ENCODE measurements around the gene HMBS. TPM values are rescaled to one million over a fixed set of nuclear protein-coding genes. Genes with fewer than 3 reads are reported as not detected.

Gene HMBS
- total and polyA plus RNA-seq, 2 experiments from 2014 or later: 101 to 107 TPM

- ATAC-seq (peak; percentile 89), DNase-seq (ENCODE audit: low spot score) (peak; percentile 100)
- Histone ChIP-seq H3K4me1 (ENCODE audit: insufficient read depth) (peaks cover 14% of the 10 kb centered on the region), H3K27ac (ENCODE audit: low read depth) (peak within 1 kb of the TSS; percentile 92), H4K20me1 (replicated peaks; ENCODE audit: insufficient read depth) (peaks cover 25% of the 10 kb centered on the region), H3K4me3 (peak within 1 kb of the TSS; percentile 96), H3K36me3 (ENCODE audit: insufficient read depth) (peaks cover 32% of the 10 kb centered on the region), H3K27me3 (ENCODE audit: insufficient read depth) (no peaks in the 10 kb centered on the region), H3K79me2 (replicated peaks; ENCODE audit: insufficient read depth) (peaks cover 43% of the 10 kb centered on the region), H3F3A (replicated peaks; ENCODE audit: low read depth) (peaks cover 16% of the 10 kb centered on the region), H2AFZ (peak within 1 kb of the TSS; percentile 92), H3K4me2 (peak within 1 kb of the TSS; percentile 93), H3K9me2 (ENCODE audit: insufficient read depth) (0 out of 2 replicates have a peak, but pooled peaks cover 4% of the 10 kb centered on the region)
- Mint-ChIP-seq H3K4me3 (peak within 1 kb of the TSS; percentile 90), H3K36me3 (ENCODE audit: low read depth) (peaks cover 48% of the 10 kb centered on the region), H3K9me3 (peaks cover 7% of the 10 kb centered on the region; the same call in 1 of the 3 replicates), H3K4me1 (peaks cover 14% of the 10 kb centered on the region), H3K27ac (peak within 1 kb of the TSS; percentile 98), H3K27me3 (ENCODE audit: insufficient read depth, low read depth, poor library complexity) (peaks cover 13% of the 10 kb centered on the region)
- no peak for TF ChIP-seq REST (IDR thresholded peaks at IDR 0.05; ENCODE audit: unreplicated experiment)
- no peak for TF ChIP-seq ZNF114 (CRISPR knock-in tag; IDR thresholded peaks at IDR 0.05)
- no peak for TF ChIP-seq STAT1 (IDR thresholded peaks at IDR 0.05; ENCODE audit: unreplicated experiment)
- no peak for TF ChIP-seq JUNB (IDR thresholded peaks at IDR 0.05; ENCODE audit: unreplicated experiment)
- TF ChIP-seq ETS1 (IDR thresholded peaks at IDR 0.05): 0 out of 2 replicates have a peak, but pooled peaks have one; percentile 16
- TF ChIP-seq CREB1 (CRISPR knock-in tag; IDR thresholded peaks at IDR 0.05; ENCODE audit: low read depth): peak; percentile 90
- TF ChIP-seq NANOG (IDR thresholded peaks at IDR 0.05; ENCODE audit: borderline replicate concordance): no peak
- TF ChIP-seq ZNF331 (CRISPR knock-in tag; IDR thresholded peaks at IDR 0.05; ENCODE audit: low read depth): no peak
- TF ChIP-seq POLR2AphosphoS5 (IDR thresholded peaks at IDR 0.05; ENCODE audit: low read depth): peak; percentile 59
- TF ChIP-seq EZH2phosphoT487 (IDR thresholded peaks at IDR 0.05; ENCODE audit: unreplicated experiment): no peak
- no peak for TF ChIP-seq ZNF462 (CRISPR knock-in tag; IDR thresholded peaks at IDR 0.05)
- no peak for TF ChIP-seq EZH2 (IDR thresholded peaks at IDR 0.05; ENCODE audit: low read depth, unreplicated experiment)
- peak; percentile 22 to 43; a peak in 3 of 4 replicates for TF ChIP-seq CTCF (conservative IDR thresholded peaks at IDR 0.05; ENCODE audit: low read depth in 2 of 2)
Measured at GRCh38 chr11:119057000-119057769, 27.5 kb upstream of the HMBS start, which contains the start of gene HYOU1. HYOU1 (minus strand) TSS chr11:119057205; CDS start chr11:119056160, 1,045 bp downstream.

All from GM23338 (cell line).